GM20431 (cell line): ENCODE measurements around the gene TRMT61A.

Experiments used
- in situ Hi-C: fragments of 300-500 bp; cut with MseI, MboI; formaldehyde crosslinking; loops from one replicate; pipeline ENCODE4 v1.15.0; 2020; ENCODE audit warnings: low sequenced_read_pairs; ENCODE audit not compliant: unreplicated experiment

TRMT61A gene

GRCh38 chr14:103561381-103562178 lies 32.6 kb downstream of the TRMT61A start:
- in situ Hi-C loops: no loop called here

GRCh38 chr14:103562179-103562428 lies 33.1 kb downstream of the TRMT61A start:
- in situ Hi-C loops: no loop called here

- in situ Hi-C loops: no loop called here
Observed at GRCh38 chr14:103562429-103563225, 33.6 kb downstream of the TRMT61A start, which contains the start of the genes BAG5 and COA8. Gene BAG5, minus strand, starts transcription at chr14:103562657. Its CDS starts 1,493 bp downstream, at chr14:103561164. Gene COA8, plus strand, starts transcription at chr14:103562960. Its CDS starts 42 bp downstream, at chr14:103563002.

- in situ Hi-C loops: no loop called here
Observed at GRCh38 chr14:103563226-103563620, 34.2 kb downstream of the TRMT61A start.

GRCh38 chr14:103563844-103564505 lies 35.0 kb downstream of the TRMT61A start:
- in situ Hi-C loops: no loop called here

GRCh38 chr14:103568952-103569351 lies 40.0 kb downstream of the TRMT61A start:
- in situ Hi-C loops: no loop called here

GRCh38 chr14:103569408-103569807 lies 40.4 kb downstream of the TRMT61A start:
- in situ Hi-C loops: no loop called here

GRCh38 chr14:103574104-103574503 lies 45.1 kb downstream of the TRMT61A start:
- in situ Hi-C loops: no loop called here

GRCh38 chr14:103574707-103575285 lies 45.8 kb downstream of the TRMT61A start:
- in situ Hi-C loops: no loop called here

GRCh38 chr14:103576371-103577024 lies 47.5 kb downstream of the TRMT61A start:
- in situ Hi-C loops: no loop called here

GRCh38 chr14:103578401-103579075 lies 49.5 kb downstream of the TRMT61A start:
- in situ Hi-C loops: no loop called here

GRCh38 chr14:103581206-103581605 lies 52.2 kb downstream of the TRMT61A start:
- in situ Hi-C loops: no loop called here

- in situ Hi-C loops: no loop called here
Observed at GRCh38 chr14:103581954-103582703, 53.1 kb downstream of the TRMT61A start.

- in situ Hi-C loops: no loop called here
Observed at GRCh38 chr14:103584326-103584915, 55.4 kb downstream of the TRMT61A start.
